ENCODE data around the gene C14orf180. TPM values are rescaled to one million over a fixed set of nuclear protein-coding genes. Genes with fewer than 3 reads are reported as not detected.

The C14orf180 gene
- total and polyA plus RNA-seq, 2 of the 8 experiments (the other 6 are each of a cell fraction or from before 2014, with no cell fraction given), result not detected

DNA sequence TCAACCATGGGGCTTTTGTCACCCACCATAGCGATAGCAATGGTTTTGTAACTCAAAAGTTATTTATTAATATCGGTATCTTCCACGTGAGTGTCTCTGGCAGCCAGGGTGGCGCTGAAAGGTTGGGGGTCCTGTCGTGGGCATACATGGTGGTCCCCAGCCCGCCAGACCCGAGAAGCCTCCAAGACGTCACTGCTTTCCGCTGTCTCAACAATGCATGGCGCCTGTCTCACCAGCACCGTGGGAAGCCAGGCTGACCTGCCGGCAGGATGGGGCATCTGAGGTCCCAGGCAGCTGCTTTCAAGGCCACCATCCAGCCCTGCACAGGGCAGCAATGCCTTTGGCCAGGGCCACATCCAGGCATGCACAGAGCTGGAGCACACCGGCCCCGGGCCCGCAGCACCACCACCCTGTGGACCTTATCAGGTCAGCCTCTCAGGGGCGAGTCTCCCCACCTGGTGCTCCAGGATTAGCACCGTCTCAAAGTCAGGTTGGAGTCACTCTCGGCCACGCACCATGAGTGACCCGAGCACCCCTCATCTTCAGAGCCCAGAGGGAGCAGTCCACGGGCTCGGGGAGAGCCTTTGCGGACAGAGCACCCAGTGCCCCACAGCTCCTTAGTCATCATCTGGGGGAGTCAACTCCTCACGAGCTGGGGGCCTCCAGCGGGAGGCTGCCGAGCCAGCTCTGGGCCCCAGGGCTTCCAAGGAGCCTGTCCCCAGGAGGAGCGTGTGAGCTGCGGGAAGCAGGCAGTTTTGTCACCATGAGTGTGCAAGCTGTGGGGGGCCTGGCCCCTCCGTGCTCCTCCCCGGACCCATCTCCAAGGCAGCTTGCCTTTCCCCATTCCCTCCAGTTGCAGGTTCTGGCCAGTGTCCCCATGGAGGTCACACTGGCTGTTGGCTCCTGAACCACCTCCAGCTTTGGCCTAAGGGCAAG, 14.6 kb upstream of the C14orf180 start (continued):
- TF ChIP-seq, protein P1, sequence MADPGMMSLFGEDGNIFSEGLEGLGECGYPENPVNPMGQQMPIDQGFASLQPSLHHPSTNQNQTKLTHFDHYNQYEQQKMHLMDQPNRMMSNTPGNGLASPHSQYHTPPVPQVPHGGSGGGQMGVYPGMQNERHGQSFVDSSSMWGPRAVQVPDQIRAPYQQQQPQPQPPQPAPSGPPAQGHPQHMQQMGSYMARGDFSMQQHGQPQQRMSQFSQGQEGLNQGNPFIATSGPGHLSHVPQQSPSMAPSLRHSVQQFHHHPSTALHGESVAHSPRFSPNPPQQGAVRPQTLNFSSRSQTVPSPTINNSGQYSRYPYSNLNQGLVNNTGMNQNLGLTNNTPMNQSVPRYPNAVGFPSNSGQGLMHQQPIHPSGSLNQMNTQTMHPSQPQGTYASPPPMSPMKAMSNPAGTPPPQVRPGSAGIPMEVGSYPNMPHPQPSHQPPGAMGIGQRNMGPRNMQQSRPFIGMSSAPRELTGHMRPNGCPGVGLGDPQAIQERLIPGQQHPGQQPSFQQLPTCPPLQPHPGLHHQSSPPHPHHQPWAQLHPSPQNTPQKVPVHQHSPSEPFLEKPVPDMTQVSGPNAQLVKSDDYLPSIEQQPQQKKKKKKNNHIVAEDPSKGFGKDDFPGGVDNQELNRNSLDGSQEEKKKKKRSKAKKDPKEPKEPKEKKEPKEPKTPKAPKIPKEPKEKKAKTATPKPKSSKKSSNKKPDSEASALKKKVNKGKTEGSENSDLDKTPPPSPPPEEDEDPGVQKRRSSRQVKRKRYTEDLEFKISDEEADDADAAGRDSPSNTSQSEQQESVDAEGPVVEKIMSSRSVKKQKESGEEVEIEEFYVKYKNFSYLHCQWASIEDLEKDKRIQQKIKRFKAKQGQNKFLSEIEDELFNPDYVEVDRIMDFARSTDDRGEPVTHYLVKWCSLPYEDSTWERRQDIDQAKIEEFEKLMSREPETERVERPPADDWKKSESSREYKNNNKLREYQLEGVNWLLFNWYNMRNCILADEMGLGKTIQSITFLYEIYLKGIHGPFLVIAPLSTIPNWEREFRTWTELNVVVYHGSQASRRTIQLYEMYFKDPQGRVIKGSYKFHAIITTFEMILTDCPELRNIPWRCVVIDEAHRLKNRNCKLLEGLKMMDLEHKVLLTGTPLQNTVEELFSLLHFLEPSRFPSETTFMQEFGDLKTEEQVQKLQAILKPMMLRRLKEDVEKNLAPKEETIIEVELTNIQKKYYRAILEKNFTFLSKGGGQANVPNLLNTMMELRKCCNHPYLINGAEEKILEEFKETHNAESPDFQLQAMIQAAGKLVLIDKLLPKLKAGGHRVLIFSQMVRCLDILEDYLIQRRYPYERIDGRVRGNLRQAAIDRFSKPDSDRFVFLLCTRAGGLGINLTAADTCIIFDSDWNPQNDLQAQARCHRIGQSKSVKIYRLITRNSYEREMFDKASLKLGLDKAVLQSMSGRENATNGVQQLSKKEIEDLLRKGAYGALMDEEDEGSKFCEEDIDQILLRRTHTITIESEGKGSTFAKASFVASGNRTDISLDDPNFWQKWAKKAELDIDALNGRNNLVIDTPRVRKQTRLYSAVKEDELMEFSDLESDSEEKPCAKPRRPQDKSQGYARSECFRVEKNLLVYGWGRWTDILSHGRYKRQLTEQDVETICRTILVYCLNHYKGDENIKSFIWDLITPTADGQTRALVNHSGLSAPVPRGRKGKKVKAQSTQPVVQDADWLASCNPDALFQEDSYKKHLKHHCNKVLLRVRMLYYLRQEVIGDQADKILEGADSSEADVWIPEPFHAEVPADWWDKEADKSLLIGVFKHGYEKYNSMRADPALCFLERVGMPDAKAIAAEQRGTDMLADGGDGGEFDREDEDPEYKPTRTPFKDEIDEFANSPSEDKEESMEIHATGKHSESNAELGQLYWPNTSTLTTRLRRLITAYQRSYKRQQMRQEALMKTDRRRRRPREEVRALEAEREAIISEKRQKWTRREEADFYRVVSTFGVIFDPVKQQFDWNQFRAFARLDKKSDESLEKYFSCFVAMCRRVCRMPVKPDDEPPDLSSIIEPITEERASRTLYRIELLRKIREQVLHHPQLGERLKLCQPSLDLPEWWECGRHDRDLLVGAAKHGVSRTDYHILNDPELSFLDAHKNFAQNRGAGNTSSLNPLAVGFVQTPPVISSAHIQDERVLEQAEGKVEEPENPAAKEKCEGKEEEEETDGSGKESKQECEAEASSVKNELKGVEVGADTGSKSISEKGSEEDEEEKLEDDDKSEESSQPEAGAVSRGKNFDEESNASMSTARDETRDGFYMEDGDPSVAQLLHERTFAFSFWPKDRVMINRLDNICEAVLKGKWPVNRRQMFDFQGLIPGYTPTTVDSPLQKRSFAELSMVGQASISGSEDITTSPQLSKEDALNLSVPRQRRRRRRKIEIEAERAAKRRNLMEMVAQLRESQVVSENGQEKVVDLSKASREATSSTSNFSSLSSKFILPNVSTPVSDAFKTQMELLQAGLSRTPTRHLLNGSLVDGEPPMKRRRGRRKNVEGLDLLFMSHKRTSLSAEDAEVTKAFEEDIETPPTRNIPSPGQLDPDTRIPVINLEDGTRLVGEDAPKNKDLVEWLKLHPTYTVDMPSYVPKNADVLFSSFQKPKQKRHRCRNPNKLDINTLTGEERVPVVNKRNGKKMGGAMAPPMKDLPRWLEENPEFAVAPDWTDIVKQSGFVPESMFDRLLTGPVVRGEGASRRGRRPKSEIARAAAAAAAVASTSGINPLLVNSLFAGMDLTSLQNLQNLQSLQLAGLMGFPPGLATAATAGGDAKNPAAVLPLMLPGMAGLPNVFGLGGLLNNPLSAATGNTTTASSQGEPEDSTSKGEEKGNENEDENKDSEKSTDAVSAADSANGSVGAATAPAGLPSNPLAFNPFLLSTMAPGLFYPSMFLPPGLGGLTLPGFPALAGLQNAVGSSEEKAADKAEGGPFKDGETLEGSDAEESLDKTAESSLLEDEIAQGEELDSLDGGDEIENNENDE (IDR thresholded peaks at IDR 0.05; ENCODE audit: insufficient replicate concordance, low read length), result no peak
- no peak for TF ChIP-seq SIN3A (conservative IDR thresholded peaks at IDR 0.05 in 1 of 2, IDR thresholded peaks at IDR 0.05 in 1 of 2; ENCODE audit: low read depth in 1 of 2, low read length in 2 of 2)
